Fibroblast of pulmonary artery (primary cell): ENCODE measurements around the gene NISCH.

ENCODE experiments used
- DNase-seq: peaks from one replicate; pipeline ENCODE4 v3.0.0-alpha.2; 2010; ENCODE audit warnings: low read depth
- H3K4me3 ChIP-seq: replicated peaks from 2 replicates; pipeline ENCODE4 v1.5.1; 2011; ENCODE audit warnings: low read depth, mild to moderate bottlenecking, control low read depth, low read length, moderate library complexity
- CTCF ChIP-seq: IDR thresholded peaks from 2 replicates; pipeline ENCODE4 v1.5.1; 2011; ENCODE audit warnings: mild to moderate bottlenecking, control low read depth, low read length, inconsistent platforms; ENCODE audit errors: missing control alignments

Gene NISCH

GRCh38 chr3:52431459-52432223, 23.8 kb upstream of the NISCH start:
- DNase-seq: no peak
- TF ChIP-seq CTCF: no peak
- no peak overlapping the region for H3K4me3 ChIP-seq

GRCh38 chr3:52432225-52432624, 23.2 kb upstream of the NISCH start:
- no peak overlapping the region for H3K4me3 ChIP-seq
- TF ChIP-seq CTCF: no peak
- no peak for DNase-seq

GRCh38 chr3:52432691-52433141, 22.7 kb upstream of the NISCH start:
- no peak overlapping the region for H3K4me3 ChIP-seq
- TF ChIP-seq CTCF: no peak
- no peak for DNase-seq

GRCh38 chr3:52433328-52433995, 21.9 kb upstream of the NISCH start:
- no peak for DNase-seq
- H3K4me3 ChIP-seq: no peak overlapping the region
- TF ChIP-seq CTCF: no peak

GRCh38 chr3:52433996-52434479, 21.4 kb upstream of the NISCH start:
- TF ChIP-seq CTCF: no peak
- DNase-seq: no peak
- H3K4me3 ChIP-seq: no peak overlapping the region

- H3K4me3 ChIP-seq: no peak overlapping the region
- TF ChIP-seq CTCF: no peak
- no peak for DNase-seq
These were observed 20.8 kb upstream of the NISCH start for GRCh38 chr3:52434491-52435115.
